ENCODE results near the gene CA9.

The CA9 gene

DNA sequence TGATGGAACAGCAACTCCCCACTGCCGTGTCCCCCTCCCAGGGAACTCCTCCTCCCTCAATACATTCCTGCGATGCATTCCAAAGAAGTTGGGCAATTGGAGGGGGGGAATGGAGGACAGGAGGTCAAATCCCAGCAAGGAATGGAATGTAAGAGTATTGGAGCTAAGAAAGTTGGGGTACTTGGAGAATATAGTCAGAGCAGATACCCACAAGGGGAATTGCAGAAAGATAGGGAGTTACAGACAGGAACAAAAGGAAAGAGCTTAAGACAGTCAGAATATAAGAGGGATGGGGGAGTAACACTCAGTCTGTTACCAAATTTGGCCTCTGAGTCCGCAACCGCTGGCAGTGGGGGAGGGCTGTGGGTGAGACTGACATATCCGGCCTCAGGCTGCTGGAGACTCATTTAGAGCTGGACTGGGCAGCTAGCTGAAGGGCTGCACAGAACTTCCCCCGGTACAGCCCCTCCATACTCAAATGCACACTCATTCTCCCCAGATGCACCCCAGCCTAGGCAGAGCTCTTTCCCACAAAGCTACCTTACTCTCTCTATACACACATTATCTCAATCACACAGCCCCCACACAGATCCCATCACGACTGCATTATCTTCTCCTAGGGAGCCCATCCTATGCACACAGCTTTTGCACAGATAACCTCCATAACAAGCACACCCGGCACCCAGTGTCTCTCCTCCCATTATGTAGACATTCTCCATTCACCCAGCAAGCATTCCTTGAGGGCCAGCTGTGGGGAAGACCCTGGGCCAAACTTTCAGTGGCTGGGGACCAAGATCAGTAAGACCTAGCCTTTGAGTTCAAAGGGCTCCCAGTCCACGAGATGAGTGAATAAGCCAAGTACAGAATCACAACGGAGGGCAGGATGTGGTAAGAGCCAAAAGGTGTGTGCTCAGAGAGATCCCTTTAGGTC is 54.6 kb downstream of the CA9 start:
- Mint-ChIP-seq H3K36me3 (peaks cover 8% of the 10 kb centered on the region), H3K4me3 (no peak overlapping the region), H3K4me1 (peaks cover 13% of the 10 kb centered on the region), H3K27me3 (no peaks in the 10 kb centered on the region), H3K27ac (no peak overlapping the region), H3K9me3 (no peaks in the 10 kb centered on the region)

DNA sequence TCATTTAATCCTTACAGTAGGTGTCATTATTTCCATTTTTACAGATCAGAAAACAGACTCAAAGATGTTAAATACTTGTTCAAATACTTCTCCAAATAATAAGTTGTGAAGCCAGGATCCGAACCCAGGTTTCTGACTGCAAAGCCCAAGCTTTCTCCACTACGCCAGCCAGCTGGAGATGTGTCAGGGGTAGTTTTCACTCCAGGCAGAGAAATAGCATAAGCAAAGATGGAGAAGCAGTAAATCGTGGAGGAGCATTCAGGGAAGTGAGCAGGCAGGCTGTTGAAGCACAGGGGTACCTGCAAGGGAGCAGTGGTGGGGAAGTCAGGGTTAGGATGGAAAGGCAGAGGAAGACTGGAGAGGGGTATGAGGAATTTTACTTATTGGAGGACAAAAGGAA is 55.4 kb downstream of the CA9 start:
- no peak overlapping the region for H3K4me3 Mint-ChIP-seq
- H3K9me3 Mint-ChIP-seq, result no peaks in the 10 kb centered on the region
- peaks cover 18% of the 10 kb centered on the region for H3K4me1 Mint-ChIP-seq
- H3K27me3 Mint-ChIP-seq, result no peaks in the 10 kb centered on the region
- H3K27ac Mint-ChIP-seq, result no peak overlapping the region
- peaks cover 6% of the 10 kb centered on the region for H3K36me3 Mint-ChIP-seq

- Mint-ChIP-seq H3K4me3 (no peak overlapping the region), H3K36me3 (peaks cover 2% of the 10 kb centered on the region)
Measured at GRCh38 chr9:35729700-35730485, 56.2 kb downstream of the CA9 start.

GRCh38 chr9:35730486-35730854 is 56.7 kb downstream of the CA9 start:
- Mint-ChIP-seq H3K9me3 (no peaks in the 10 kb centered on the region), H3K4me3 (no peak overlapping the region), H3K27me3 (no peaks in the 10 kb centered on the region), H3K36me3 (peaks cover 4% of the 10 kb centered on the region), H3K27ac (peak overlapping the region; percentile 6), H3K4me1 (peaks cover 22% of the 10 kb centered on the region)

More at GRCh38 chr9:35729700-35730485, 56.2 kb downstream of the CA9 start:
- Mint-ChIP-seq H3K4me1 (peaks cover 21% of the 10 kb centered on the region), H3K9me3 (no peaks in the 10 kb centered on the region), H3K27me3 (no peaks in the 10 kb centered on the region), H3K27ac (peak overlapping the region; percentile 6)

All from activated naive CD4-positive, alpha-beta T cell treated with anti-CD3 and anti-CD28 coated beads, Interleukin-2, amount 50 U/mL, for 24 hours (primary cell).